IMR-90 (cell line): ENCODE results near the gene FRMPD4. TPM values are rescaled to one million over a fixed set of nuclear protein-coding genes. Genes with fewer than 3 reads are reported as not detected.

Experiments used
- ATAC-seq: fragments of 200-7000 bp; cut with Tn5 transposase; 2 replicates; pipeline ENCODE4 v1.9.1; 2020; ENCODE audit warnings: low read depth, mild to moderate bottlenecking, moderate library complexity
- BruUV-seq: library from RNA; stranded (reverse); fragments of 400-500 nt; replicated peaks from 2 replicates; lab custom pipeline; 2021; lab: Mats Ljungman, UMichigan
- CTCF ChIA-PET: fragments of 300-600 bp; formaldehyde crosslinking; extraction: SDS; loops from one replicate; lab custom pipeline; 2021; ENCODE audit warnings: antibody characterized with exemption; lab: Yijun Ruan, JAX
- POLR2A ChIA-PET: fragments of 300-600 bp; sonication (Branson Sonifier 250); formaldehyde crosslinking; loops from one replicate; lab custom pipeline; 2022; ENCODE audit warnings: antibody characterized with exemption; ENCODE audit not compliant: unreplicated experiment; lab: Charles Lee
- DNase-seq: peaks from one replicate; pipeline ENCODE4 v3.0.0; 2013
- H2AFZ ChIP-seq: replicated peaks from 2 replicates; pipeline ENCODE3; 2013; ENCODE audit warnings: low read length, mild to moderate bottlenecking; ENCODE audit not compliant: poor library complexity
- H2AK5ac ChIP-seq: 2 replicates; pipeline ENCODE4 v1.6.1; 2013; ENCODE audit warnings: low read depth, low read length, inconsistent platforms
- H2AK9ac ChIP-seq: replicated peaks from 2 replicates; pipeline ENCODE3; 2013; ENCODE audit warnings: mild to moderate bottlenecking, low read depth, low read length, moderate library complexity; ENCODE audit not compliant: poor library complexity
- H2BK120ac ChIP-seq: 2 replicates; pipeline ENCODE4 v1.6.1; 2013; ENCODE audit warnings: low read depth, low read length, inconsistent platforms
- H2BK15ac ChIP-seq: 3 replicates; pipeline ENCODE4 v1.6.1; 2013; ENCODE audit warnings: low read depth, low read length, inconsistent platforms
- H2BK20ac ChIP-seq: 2 replicates; pipeline ENCODE4 v1.6.1; 2013; ENCODE audit warnings: low read depth, mild to moderate bottlenecking, inconsistent platforms, low read length, moderate library complexity
- H2BK5ac ChIP-seq: 2 replicates; pipeline ENCODE4 v1.6.1; 2013; ENCODE audit warnings: mild to moderate bottlenecking, low read depth, low read length, inconsistent platforms; ENCODE audit not compliant: poor library complexity, severe bottlenecking
- H3K14ac ChIP-seq: replicated peaks from 2 replicates; pipeline ENCODE4 v1.6.1; 2013; ENCODE audit warnings: low read depth, low read length, inconsistent platforms
- H3K18ac ChIP-seq: 2 replicates; pipeline ENCODE4 v1.6.1; 2013; ENCODE audit warnings: low read depth, low read length, control low read depth
- H3K23ac ChIP-seq: 2 replicates; pipeline ENCODE4 v1.6.1; 2013; ENCODE audit warnings: low read depth, low read length, inconsistent platforms
- H3K27ac ChIP-seq: 2 replicates; pipeline ENCODE4 v1.5.1; 2013; ENCODE audit warnings: mild to moderate bottlenecking, control low read depth, low read length; ENCODE audit not compliant: insufficient read depth
- H3K27me3 ChIP-seq: 2 replicates; pipeline ENCODE4 v1.6.1; 2013; ENCODE audit warnings: low read length; ENCODE audit not compliant: control insufficient read depth, insufficient read depth
- H3K36me3 ChIP-seq: 2 replicates; pipeline ENCODE4 v1.6.1; 2013; ENCODE audit warnings: low read length, mixed read lengths; ENCODE audit not compliant: control insufficient read depth, insufficient read depth
- H3K4ac ChIP-seq: 2 replicates; pipeline ENCODE4 v1.6.1; 2013; ENCODE audit warnings: low read depth, low read length, inconsistent platforms
- H3K4me1 ChIP-seq: 2 replicates; pipeline ENCODE4 v1.6.1; 2013; ENCODE audit warnings: low read length, mixed read lengths; ENCODE audit not compliant: control insufficient read depth, insufficient read depth
- H3K4me2 ChIP-seq: 2 replicates; pipeline ENCODE4 v1.6.1; 2013; ENCODE audit warnings: low read depth, mild to moderate bottlenecking, control low read depth, low read length, moderate library complexity
- H3K4me3 ChIP-seq: 2 replicates; pipeline ENCODE4 v1.5.1; 2013; ENCODE audit warnings: low read depth, mild to moderate bottlenecking, control low read depth, low read length, moderate library complexity; ENCODE audit not compliant: insufficient read depth
- H3K56ac ChIP-seq: 2 replicates; pipeline ENCODE4 v1.6.1; 2013; ENCODE audit warnings: low read length, inconsistent platforms; ENCODE audit not compliant: insufficient read depth; ENCODE audit errors: extremely low read depth
- H3K79me1 ChIP-seq, 2 experiments: 2 replicates each; pipeline ENCODE4 v1.6.1; 2013; ENCODE audit warnings: low read length in 2 of 2, inconsistent platforms in 1 of 2, low read depth in 1 of 2
- H3K9ac ChIP-seq: 2 replicates; pipeline ENCODE4 v1.6.1; 2013; ENCODE audit warnings: low read depth, low read length, control low read depth
- H3K9me1 ChIP-seq: 2 replicates; pipeline ENCODE4 v1.6.1; 2013; ENCODE audit warnings: low read length, inconsistent platforms; ENCODE audit not compliant: insufficient read depth
- H3K9me3 ChIP-seq: 2 replicates; pipeline ENCODE4 v1.6.1; 2013; ENCODE audit warnings: low read length; ENCODE audit not compliant: control insufficient read depth, insufficient read depth
- H4K20me1 ChIP-seq: 2 replicates; pipeline ENCODE4 v1.6.1; 2013; ENCODE audit warnings: low read length, inconsistent platforms; ENCODE audit not compliant: insufficient read depth
- H4K5ac ChIP-seq: 2 replicates; pipeline ENCODE4 v1.6.1; 2013; ENCODE audit warnings: mild to moderate bottlenecking, low read depth, low read length, control low read depth
- H4K8ac ChIP-seq, 2 experiments: 2 replicates each; pipeline ENCODE4 v1.6.1; 2013; ENCODE audit warnings: low read depth in 2 of 2, low read length in 2 of 2, control low read depth in 1 of 2, inconsistent platforms in 1 of 2
- H4K91ac ChIP-seq: 2 replicates; pipeline ENCODE4 v1.6.1; 2013; ENCODE audit warnings: low read depth, low read length, inconsistent platforms; ENCODE audit not compliant: insufficient read depth
- BHLHE40 ChIP-seq: fragments of 150-350 bp; IDR thresholded peaks from 2 replicates; pipeline ENCODE4 v1.6.1; 2016; ENCODE audit warnings: mild to moderate bottlenecking, low read depth, low read length
- CEBPB ChIP-seq: IDR thresholded peaks from 2 replicates; pipeline ENCODE4 v1.6.1; 2012; ENCODE audit warnings: low read depth, low read length, improper control_type of control experiment
- CHD1 ChIP-seq: IDR thresholded peaks from 2 replicates; pipeline ENCODE4 v1.6.1; 2012; ENCODE audit warnings: low read depth, low read length, improper control_type of control experiment
- FOS ChIP-seq: fragments of 150-350 bp; IDR thresholded peaks from 2 replicates; pipeline ENCODE4 v1.6.1; 2016; ENCODE audit warnings: low read depth, low read length
- MAFK ChIP-seq: IDR thresholded peaks from 2 replicates; pipeline ENCODE4 v1.6.1; 2012; ENCODE audit warnings: low read depth, low read length, improper control_type of control experiment
- MAZ ChIP-seq: IDR thresholded peaks from 2 replicates; pipeline ENCODE4 v1.6.1; 2012; ENCODE audit warnings: low read depth, mild to moderate bottlenecking, low read length, improper control_type of control experiment, moderate library complexity, borderline replicate concordance
- MXI1 ChIP-seq: IDR thresholded peaks from 2 replicates; pipeline ENCODE4 v1.6.1; 2012; ENCODE audit warnings: low read depth, mild to moderate bottlenecking, low read length, moderate library complexity, borderline replicate concordance
- NFE2L2 ChIP-seq: fragments of 150-350 bp; IDR thresholded peaks from 2 replicates; pipeline ENCODE4 v1.6.1; 2016; ENCODE audit warnings: low read depth, mild to moderate bottlenecking, low read length
- POLR2A ChIP-seq: IDR thresholded peaks from 2 replicates; pipeline ENCODE4 v1.6.1; 2012; ENCODE audit warnings: mild to moderate bottlenecking, low read depth, low read length
- RAD21 ChIP-seq: IDR thresholded peaks from 2 replicates; pipeline ENCODE4 v1.6.1; 2012; ENCODE audit warnings: low read length, improper control_type of control experiment
- RCOR1 ChIP-seq: IDR thresholded peaks from 2 replicates; pipeline ENCODE4 v1.6.1; 2012; ENCODE audit warnings: mild to moderate bottlenecking, low read length, improper control_type of control experiment; ENCODE audit not compliant: insufficient replicate concordance
- RFX5 ChIP-seq: IDR thresholded peaks from 2 replicates; pipeline ENCODE4 v1.8.0; 2012; ENCODE audit warnings: low read depth, mild to moderate bottlenecking, low read length, moderate library complexity
- SMC3 ChIP-seq: fragments of 150-350 bp; IDR thresholded peaks from 2 replicates; pipeline ENCODE4 v1.6.1; 2016; ENCODE audit warnings: low read depth, mild to moderate bottlenecking, antibody characterized with exemption, low read length, moderate library complexity
- dilution Hi-C: fragments of 300-500 bp; cut with HindIII; formaldehyde crosslinking; loops from one replicate; pipeline ENCODE4 v1.14.3; 2018; ENCODE audit warnings: low sequenced_read_pairs; ENCODE audit not compliant: unreplicated experiment
- in situ Hi-C: fragments of 300-500 bp; cut with MboI; formaldehyde crosslinking; loops from 3 replicates; pipeline ENCODE4 v1.14.3; 2019; ENCODE audit warnings: low sequenced_read_pairs, inconsistent platforms, mixed read lengths
- intact Hi-C: fragments of 100-400 bp; cut with micrococcal nuclease; formaldehyde crosslinking; loops from 2 replicates; pipeline ENCODE4 v1.10.0; 2022
- polyA plus RNA-seq, 3 experiments: library from polyadenylated mRNA; depleted of rRNA; stranded (reverse); fragments of >200 nt; gene quantifications; 2 replicates each; pipeline ENCODE4 v1.2.3, GENCODE V29; 2012; ENCODE audit warnings: low replicate concordance in 1 of 3
- total RNA-seq: library from RNA; depleted of rRNA; stranded (reverse); fragments of >200 nt; gene quantifications from 2 replicates; pipeline ENCODE4 v1.2.3, GENCODE V29; 2012
- TF ChIP-seq, protein P1 (sequence below): fragments of 150-350 bp; IDR thresholded peaks from 2 replicates; pipeline ENCODE4 v1.6.1; 2016; ENCODE audit warnings: low read depth, mild to moderate bottlenecking, low read length, moderate library complexity, borderline replicate concordance
- TF ChIP-seq, protein P2 (sequence below): fragments of 150-350 bp; IDR thresholded peaks from 2 replicates; pipeline ENCODE4 v1.6.1; 2017; ENCODE audit warnings: mild to moderate bottlenecking, antibody characterized with exemption, low read length, low read depth
- TF ChIP-seq, protein P3 (sequence below): conservative IDR thresholded peaks from 2 replicates; pipeline ENCODE4 v1.5.1; 2012; ENCODE audit warnings: mild to moderate bottlenecking, low read depth, low read length, improper control_type of control experiment

The FRMPD4 gene
- total and polyA plus RNA-seq, 2 of the 4 experiments (the other 2 are of a cell fraction) = 0.53 to 1.1 TPM

DNA sequence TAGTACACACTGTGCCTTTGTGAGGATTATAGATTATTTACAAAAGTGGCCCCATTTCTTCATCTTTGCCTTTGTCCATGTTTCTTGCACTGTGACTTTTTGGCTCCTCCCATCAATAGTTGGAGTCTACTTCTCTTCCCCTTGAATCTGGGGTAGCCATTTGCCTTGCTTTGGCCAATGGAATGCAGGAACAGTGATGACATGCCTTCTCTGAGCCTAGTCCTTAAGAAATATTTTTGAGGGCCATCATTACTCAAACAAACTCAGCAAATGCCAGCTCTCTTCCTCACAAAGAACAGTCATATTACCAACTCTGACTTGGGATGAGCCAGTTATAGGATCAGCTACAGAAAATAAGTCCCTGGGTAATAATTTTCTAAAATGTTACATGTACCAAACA is 189.6 kb downstream of the FRMPD4 start:
- Histone ChIP-seq H2BK20ac (no peak overlapping the region), H4K8ac (no peak overlapping the region), H3K9me3 (no peaks in the 10 kb centered on the region), H3K27ac (no peak overlapping the region), H3K14ac (no peak overlapping the region), H4K91ac (no peak overlapping the region), H2BK5ac (no peak overlapping the region), H2AK9ac (no peak overlapping the region), H3K4me3 (no peak overlapping the region), H2AFZ (no peak overlapping the region), H3K79me1 (no peaks in the 10 kb centered on the region), H3K4ac (no peak overlapping the region), H2AK5ac (no peak overlapping the region), H3K36me3 (no peaks in the 10 kb centered on the region), H3K23ac (no peak overlapping the region), H3K4me2 (no peak overlapping the region; the same call in 1 of the 2 replicates), H3K27me3 (no peaks in the 10 kb centered on the region), H4K5ac (peak overlapping the region; percentile 31; the same call in 1 of the 2 replicates), H3K18ac (no peak overlapping the region; the same call in 1 of the 2 replicates), H3K4me1 (no peaks in the 10 kb centered on the region; the same call in 1 of the 2 replicates), H3K56ac (no peak overlapping the region), H2BK120ac (no peak overlapping the region), H4K20me1 (no peaks in the 10 kb centered on the region), H3K9ac (no peak overlapping the region), H2BK15ac (no peak overlapping the region), H3K9me1 (no peaks in the 10 kb centered on the region)
- in situ Hi-C loops (no loop called here), intact Hi-C loops (loop anchor here (10.0 kb wide), 1 partner anchor 243 kb away; no protein-coding TSS in a partner anchor), dilution Hi-C loops (no loop called here)
- no TSS peak for BruUV-seq
- DNase-seq (peak; percentile 26), ATAC-seq (peak; percentile 48)
- ChIA-PET CTCF (interaction anchor here (1.3 kb wide), 1 partner anchor 9 kb away, joined by 3 read pairs; no protein-coding TSS in a partner anchor), POLR2A (no interaction called here)
- no peak for TF ChIP-seq FOS
- TF ChIP-seq SMC3 = no peak
- TF ChIP-seq RCOR1 = no peak
- no peak for TF ChIP-seq CEBPB
- no peak for TF ChIP-seq MAZ
- no peak for TF ChIP-seq MAFK
- TF ChIP-seq, protein P1, sequence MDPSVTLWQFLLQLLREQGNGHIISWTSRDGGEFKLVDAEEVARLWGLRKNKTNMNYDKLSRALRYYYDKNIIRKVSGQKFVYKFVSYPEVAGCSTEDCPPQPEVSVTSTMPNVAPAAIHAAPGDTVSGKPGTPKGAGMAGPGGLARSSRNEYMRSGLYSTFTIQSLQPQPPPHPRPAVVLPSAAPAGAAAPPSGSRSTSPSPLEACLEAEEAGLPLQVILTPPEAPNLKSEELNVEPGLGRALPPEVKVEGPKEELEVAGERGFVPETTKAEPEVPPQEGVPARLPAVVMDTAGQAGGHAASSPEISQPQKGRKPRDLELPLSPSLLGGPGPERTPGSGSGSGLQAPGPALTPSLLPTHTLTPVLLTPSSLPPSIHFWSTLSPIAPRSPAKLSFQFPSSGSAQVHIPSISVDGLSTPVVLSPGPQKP = no peak
- TF ChIP-seq NFE2L2 = no peak
- TF ChIP-seq BHLHE40 = no peak
- TF ChIP-seq MXI1 = no peak
- no peak for TF ChIP-seq CHD1
- no peak for TF ChIP-seq POLR2A
- TF ChIP-seq, protein P2, sequence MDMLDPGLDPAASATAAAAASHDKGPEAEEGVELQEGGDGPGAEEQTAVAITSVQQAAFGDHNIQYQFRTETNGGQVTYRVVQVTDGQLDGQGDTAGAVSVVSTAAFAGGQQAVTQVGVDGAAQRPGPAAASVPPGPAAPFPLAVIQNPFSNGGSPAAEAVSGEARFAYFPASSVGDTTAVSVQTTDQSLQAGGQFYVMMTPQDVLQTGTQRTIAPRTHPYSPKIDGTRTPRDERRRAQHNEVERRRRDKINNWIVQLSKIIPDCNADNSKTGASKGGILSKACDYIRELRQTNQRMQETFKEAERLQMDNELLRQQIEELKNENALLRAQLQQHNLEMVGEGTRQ = no peak
- no peak for TF ChIP-seq RAD21
- TF ChIP-seq, protein P3, sequence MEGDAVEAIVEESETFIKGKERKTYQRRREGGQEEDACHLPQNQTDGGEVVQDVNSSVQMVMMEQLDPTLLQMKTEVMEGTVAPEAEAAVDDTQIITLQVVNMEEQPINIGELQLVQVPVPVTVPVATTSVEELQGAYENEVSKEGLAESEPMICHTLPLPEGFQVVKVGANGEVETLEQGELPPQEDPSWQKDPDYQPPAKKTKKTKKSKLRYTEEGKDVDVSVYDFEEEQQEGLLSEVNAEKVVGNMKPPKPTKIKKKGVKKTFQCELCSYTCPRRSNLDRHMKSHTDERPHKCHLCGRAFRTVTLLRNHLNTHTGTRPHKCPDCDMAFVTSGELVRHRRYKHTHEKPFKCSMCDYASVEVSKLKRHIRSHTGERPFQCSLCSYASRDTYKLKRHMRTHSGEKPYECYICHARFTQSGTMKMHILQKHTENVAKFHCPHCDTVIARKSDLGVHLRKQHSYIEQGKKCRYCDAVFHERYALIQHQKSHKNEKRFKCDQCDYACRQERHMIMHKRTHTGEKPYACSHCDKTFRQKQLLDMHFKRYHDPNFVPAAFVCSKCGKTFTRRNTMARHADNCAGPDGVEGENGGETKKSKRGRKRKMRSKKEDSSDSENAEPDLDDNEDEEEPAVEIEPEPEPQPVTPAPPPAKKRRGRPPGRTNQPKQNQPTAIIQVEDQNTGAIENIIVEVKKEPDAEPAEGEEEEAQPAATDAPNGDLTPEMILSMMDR = no peak
- no peak for TF ChIP-seq RFX5
